NCI-H446 (cell line): ENCODE results near the gene TMEM81.

ENCODE experiments used
- DNase-seq, 2 experiments: peaks; one replicate each; lab custom pipeline; 2025; lab: John Stamatoyannopoulos, UW

The TMEM81 gene, protein sequence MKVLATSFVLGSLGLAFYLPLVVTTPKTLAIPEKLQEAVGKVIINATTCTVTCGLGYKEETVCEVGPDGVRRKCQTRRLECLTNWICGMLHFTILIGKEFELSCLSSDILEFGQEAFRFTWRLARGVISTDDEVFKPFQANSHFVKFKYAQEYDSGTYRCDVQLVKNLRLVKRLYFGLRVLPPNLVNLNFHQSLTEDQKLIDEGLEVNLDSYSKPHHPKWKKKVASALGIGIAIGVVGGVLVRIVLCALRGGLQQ

DNA sequence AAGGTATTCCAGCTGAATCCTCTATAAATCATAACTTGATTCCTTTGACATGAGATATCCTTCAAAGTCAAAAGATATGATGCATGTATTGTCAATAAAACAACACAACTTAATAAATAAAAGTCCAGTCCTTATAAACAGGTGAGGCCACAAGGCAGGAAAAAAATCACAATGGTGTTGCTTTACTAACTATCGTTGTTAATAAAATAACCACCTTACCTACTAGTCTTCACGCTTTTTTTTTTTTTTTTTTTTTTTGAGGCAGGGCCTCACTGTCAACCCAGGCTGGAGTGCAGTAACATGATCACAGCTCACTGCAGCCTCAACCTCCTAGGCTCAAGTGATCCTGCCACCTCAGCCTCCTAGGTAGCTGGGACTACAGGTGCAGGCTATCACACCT, at the start of gene TMEM81:
TMEM81 (minus strand) TSS at position 101 of the 400 bp plus-strand sequence. CDS start 140 bp downstream, outside the sequence.
- no peak for DNase-seq

DNA sequence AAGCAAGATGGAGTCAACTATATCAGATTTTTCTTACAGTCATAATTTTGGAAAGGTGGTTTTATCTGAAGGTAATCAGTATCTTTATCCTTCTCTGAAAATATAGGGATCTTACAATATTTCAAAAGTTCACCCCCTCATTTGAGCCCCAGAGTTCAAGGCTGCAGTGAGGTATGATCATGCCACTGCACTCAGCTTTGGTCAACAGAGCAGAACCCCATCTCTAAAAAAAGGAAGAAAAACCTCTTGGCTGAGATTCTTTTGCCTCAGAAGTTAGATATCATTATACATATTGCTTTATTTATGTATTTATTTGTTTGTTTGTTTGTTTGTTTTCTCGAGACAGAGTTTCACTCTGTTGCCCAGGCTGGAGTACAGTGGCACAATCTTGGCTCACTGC, 49.0 kb upstream of the TMEM81 start:
- DNase-seq = no peak

DNA sequence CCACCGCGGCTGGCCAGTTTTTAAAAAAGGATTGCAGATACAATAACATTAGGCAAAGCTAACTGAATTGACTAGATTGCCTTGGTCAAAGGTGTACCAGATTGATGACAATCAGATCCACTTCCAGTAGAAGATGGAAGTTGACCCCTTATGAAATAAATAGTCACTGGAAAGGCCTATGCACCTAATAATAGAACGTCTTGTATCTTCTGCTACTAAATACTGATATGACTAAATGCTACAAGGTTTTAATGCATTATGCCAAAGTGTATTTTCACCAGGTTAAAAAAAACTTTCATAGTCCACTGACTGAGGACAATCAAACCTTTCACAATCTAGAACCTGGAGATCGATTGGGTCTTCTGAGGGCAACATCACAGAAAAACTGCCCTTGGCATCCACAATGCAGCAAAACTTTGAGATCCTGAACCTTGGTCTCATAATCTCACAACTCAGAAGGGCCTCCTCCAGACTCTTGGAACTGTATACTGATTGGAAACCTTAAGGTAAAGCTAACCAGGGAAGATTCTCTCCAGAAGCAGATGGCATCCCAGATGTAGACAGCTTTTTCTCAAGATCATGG, 45.3 kb upstream of the TMEM81 start:
- no peak for DNase-seq

DNA sequence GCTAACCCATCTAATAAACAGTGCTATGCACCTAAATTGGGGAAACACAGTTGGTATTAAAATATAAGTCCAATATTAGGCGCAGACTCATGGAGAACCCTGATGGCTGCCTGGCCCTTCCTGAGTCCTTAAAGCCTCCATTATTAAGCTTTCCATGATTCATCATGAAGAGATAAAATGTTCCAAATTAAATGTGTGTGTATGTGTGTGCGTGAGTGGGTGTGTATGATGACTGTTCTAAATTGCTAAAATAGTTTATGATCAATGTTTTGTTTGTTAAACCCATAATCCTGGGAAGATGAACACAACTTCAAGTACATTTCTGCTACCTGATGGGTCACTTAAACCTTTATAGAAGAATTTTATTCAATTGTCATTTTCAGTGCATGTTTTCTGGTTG, 43.8 kb upstream of the TMEM81 start:
- DNase-seq = no peak

DNA sequence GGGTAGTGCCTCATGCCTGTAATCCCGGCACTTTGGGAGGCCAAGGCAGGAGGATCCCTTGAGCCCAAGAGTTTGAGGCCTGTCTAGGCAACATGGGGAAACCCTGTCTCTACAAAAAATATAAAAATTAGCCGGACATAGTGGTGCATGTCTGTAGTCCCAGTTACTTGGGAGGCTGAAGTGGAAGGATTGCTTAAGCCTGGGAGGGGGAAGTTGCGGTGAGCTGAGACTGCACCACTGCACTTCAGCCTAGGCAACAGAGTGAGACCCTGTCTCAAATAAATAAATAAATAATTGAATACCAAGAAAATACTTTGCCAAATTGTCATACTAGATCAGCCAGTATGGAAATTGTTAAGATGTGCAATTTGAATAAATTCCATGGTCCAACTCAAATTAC, 43.4 kb upstream of the TMEM81 start:
- DNase-seq = no peak

DNA sequence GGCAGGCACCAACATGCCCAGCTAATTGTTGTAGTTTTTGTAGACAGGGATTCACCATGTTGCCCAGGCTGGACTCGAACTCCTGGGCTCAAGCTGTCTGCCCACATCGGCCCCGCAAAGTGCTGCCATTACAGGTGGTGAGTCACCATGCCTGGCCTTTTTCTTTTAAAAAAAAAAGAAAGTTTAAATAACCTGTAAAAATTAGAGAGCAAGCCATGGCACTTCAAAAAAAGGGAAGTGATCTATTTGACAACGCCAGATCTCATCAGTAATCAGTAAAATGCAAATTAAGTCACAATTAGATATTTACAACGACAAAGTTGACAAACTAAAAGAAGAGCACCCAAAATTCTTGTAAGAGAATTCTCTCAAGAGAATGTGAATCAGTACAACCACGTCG, 40.5 kb upstream of the TMEM81 start:
- no peak for DNase-seq

DNA sequence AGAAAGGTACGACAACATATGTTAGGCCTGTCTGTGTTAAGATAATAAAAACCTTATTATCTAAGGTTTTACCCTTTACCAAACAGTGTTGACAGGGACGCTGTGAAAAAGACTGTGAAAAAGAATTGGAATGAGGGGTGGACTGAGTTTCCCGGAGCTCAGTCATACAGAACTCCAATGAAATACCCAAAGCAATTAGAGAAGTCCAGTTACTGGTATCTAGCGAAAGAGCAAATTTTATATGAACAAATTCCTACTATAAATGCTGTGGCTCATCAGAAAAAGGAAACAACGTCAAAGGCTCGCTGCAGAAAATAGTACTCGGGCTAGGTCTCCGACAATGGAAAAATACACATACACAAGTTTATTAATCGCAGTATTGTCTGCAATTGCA, 38.2 kb upstream of the TMEM81 start:
- no peak for DNase-seq

DNA sequence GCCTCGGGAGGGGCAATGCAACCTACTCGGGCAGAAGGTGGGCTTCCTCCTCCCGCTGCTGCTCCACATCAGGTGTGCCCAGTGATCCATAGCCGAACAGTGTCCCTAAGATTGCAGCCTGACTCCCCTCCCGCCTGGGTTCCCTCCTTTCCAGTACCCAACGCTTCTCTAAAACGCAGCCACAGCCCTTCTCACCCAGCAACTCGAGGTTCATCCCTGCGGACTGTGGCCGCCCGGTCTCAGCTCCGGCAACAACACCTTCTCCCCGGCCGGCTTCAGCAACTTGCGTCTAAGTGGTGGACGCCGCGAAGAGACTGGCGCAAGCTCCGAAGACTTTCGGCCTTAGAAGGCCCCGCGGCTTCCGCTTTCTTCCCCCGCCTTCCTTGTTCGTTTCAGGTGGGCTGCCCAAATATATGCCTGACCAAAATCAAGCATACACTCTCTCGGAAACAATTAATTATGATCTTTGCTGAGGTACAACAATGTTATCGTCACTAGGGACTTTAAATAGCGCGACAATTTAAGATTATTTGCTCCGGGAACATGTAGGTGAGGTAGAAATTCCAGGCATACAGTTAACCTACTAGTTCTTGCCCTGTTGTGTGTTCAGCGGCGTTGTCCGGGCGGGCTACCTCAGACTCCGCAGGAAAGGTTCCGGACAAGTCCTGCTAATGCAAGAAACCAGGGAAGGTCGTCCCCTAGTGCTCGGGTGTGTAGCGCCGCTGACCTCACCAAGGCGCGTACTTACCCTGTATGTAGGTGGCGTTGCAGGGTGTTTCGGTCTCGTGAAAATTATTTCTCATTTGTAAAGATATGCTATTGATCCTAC, 37.6 kb upstream of the TMEM81 start, which contains the start of gene RBBP5:
RBBP5 (minus strand) TSS at position 319 of the 829 bp plus-strand sequence; CDS start at position 214, 105 bp downstream.
- DNase-seq = peak; percentile 99 to 100

DNA sequence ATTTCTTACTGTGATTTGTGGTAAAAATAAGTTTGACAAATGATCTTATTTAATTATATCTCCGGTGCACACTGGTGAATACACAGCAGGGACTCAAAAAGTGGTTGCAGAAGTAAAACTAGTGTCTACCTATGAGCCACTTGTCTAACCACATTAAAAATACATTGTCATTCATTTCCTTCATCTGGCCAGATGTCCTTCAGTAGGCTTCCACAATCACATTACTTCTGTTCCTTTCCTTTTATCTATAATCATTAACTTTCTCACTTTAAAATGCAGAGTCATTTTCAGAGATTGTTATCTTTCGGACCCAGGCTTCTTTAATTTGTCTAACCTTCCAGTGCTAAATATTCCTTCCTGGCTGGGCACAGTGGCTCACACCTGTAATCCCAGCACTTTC, 34.5 kb upstream of the TMEM81 start:
- no peak for DNase-seq

DNA sequence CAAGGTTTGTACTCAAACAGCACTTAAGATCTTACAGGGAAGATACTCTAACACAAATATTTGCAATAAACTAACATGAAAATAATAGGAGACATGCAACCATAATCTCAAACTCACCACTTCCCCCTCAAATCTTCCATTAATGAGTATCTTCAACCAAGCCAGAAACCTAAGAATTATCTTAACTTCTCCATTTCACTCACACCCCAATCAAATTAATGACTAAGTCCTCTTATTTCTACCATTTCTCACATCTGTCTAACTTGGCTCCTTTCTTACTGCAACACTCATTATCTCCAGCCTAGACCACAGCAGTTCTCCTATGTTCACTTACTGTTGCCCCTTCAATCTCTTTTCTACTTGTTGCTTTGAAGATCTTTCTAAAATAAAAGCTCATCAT, 27.1 kb upstream of the TMEM81 start:
- DNase-seq = no peak

DNA sequence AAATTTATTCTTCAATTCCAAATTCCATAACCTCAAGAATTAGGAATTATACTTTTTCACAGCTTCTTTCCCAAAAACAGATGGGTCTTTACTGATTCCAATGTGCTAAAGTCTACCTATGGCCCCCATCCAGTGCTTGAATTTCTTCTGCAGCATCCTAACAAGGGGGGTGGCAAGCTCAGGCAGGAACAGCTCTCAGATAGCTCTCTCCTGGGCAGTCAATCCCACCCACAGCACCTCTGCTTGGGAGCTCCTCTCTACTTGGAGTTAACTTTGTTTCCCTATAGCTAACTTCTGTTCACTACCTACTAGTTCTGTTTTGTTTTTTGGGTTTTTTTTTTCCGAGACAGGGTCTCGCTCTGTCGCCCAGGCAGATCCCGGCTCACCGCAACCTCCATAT, 25.5 kb upstream of the TMEM81 start:
- no peak for DNase-seq

DNA sequence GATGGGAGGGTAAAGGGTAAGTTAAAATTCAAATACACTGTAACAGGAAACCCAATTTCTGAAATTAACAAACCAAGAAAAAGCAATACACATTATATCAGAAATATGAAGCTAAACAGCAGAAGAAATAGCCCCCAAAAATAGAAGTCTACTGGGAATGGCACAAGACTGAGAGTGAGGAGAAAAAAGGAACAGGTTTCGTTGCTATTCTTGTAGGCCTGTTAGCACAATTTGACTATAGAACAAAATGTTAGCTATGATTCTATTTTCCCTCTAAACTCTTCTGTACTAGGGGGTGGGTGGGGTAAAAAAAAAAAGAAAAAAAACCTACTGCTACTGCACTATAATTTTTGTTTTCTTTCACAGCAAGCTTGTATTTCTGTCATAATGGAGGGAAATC, 25.0 kb upstream of the TMEM81 start:
- DNase-seq = no peak

DNA sequence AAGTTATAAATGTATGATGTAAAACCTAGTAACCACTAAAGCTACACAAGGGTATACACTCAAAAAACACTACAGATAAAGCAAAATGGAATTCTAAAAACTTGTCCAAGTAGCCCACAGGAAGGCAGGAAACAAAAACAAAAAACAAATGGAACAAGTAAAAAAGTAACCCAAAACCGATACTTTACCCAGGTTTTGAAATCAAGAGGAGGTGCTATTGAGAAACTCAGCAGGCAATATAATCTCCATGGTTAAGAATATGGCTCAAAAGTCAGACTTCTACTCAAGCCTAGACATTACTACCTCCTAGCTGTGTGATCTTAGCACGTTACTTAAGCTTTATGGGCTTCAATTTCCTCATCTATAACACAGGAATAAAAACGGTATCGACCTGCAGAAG, 24.2 kb upstream of the TMEM81 start:
- DNase-seq = no peak

DNA sequence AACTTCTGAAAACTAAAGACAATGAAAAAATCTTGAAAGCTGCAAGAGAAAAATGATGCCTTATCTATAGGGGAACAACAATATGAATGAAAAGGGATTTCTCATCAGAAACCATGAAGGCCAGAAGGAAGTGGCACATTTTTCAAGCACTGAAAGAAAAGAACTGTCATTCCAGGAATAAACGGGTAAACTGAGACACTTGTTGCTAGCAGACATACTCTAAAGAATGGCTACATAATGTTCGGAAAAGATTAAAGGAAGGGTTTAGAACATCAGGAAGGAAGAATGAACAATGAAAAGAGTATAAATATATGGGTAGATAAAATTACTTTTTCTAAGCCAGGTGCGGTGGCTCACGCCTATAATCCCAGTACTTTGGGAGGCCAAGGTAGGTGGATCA, 23.1 kb upstream of the TMEM81 start:
- no peak for DNase-seq

DNA sequence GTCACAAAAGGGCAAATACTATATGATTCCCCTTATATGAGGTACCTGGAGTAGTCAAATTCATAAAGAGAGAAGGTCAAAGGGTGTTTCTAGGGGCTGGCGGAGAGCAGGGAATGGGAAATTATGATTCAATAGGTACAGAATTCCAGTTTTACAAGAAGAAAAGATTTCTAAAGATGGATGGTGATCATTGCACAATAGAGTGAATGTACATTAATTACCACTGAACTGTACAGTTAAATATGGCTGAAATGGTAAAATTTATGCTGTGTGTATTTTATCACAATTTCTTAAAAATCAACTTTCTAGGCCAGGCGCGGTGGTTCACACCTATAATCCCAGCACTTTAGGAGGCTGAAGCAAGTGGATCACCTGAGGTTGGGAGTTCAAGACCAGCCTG, 18.1 kb upstream of the TMEM81 start:
- DNase-seq = no peak

DNA sequence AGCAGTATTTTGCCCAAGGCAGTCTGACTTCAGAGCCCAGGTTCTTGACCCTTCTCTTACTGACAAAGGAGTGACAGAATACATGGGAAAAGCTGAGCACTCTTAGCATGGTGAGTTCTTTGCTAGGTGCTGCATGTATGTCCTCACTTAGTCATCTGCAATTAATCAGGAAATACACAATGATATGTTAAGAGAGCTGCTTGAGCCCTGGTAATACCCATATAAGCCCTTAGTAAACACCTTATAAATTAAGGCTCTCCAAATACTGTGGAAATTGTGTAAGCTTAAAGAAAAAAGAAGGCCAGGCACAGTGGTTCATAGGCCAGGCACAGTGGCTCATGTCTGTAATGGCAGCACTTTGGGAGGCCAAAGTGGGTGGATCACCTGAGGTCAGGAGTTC, 14.0 kb upstream of the TMEM81 start:
- no peak for DNase-seq

DNA sequence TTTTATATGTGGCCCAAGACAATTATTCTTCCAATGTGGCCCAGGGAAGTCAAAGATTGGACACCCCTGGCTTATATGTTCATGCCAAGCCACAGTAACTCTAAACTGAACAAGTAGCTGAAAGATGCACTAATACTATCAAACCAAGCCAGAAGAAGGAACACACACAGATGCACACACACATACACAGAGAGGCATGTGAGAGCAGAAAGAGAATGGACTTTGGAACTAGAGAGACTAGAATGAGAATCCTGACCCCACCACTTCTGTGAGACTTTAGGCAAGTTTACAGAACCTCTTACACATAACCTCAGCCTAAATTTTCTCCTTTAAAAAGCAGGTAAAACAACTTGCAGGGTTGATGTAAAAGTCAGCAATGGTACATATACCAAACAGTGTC, 11.2 kb upstream of the TMEM81 start:
- DNase-seq = no peak

DNA sequence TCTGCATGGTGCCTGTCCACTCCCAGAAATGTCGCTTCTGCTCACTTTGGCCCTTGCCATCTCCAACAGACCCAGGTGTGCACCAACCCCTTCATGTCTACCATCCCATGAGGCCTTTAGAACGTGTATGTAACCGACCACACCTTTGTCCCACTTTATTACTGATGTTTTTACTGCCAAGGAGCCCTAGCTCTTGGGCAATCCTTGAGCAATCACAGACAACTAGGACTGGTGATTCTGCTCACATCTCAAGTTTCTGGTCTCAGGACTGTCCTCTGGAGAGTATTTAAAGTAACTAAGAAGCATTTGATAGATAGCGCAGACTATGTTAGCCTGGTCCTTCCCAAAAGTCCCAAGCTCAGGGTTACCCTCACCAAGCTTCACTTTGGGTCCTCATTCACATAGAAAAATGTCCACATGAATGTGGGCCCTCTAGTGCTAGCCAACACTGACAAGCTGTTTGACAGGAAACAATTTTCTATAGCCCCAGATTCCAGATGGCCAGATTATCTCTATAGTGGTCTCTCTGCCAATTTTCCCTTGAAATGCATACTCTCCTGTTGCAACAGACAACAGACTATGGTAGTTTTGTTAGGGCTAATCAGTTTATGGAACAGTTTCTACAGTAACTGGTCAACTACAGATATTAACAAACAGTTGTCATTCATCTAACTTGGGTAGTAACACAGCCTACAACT, 6.9 kb upstream of the TMEM81 start:
- DNase-seq = peak in 1 of 2 experiments; percentile 42

DNA sequence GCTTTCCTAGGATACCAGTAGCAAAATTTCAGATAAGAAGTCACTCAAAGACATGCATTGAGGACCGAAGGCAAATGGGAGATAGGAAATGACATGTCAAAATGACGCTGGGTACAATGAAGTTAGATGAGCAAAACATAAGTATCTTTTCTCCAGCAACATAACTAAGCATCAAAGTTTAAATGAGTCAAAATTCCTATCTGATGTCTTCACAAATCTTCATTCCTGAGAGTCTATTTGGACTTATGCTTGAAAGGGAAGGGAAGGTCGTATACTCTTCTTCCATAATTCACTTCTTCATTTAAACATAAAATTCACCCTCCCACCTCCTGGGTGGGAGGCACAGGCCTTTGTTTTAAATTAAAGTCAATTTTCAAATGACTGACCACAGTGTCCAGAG, 4.1 kb upstream of the TMEM81 start:
- DNase-seq = no peak

DNA sequence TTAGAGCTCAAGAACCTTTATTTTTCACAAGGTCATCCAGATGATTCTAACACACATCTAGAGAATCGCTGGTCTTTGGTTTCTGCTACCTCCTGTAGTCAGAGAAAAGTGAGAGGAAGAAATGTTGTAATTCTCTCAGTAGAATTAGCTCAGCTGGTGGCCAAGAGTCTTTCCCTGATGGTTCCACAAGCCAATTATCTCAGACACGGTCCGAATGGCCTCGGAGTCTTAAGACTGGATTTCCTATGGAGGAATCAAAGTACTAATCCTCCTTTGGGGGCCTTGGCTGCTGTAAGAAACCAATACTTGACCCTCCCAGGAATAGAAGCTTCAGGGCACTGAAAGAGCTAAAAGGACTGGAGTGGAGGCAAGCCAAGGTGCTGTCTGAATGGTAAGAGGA, 1.8 kb downstream of the TMEM81 start:
- no peak for DNase-seq

DNA sequence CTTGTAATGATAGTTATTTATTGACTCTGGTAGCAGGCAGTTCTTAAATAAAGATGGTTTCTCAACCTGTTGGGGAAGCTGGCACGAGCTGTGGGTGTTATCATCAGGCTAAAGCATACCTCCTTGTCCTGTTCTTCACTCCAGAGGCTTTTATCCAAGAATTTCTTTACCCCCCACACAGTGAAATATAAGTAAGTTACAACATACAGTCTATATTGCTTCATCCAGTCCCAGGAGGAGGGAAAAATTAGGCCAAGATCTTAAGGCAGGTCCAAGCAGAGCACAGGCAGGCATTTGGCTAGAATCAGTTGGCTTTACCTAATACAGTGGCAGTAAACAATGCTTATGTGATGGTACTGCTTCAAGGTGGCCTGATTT, 6.3 kb downstream of the TMEM81 start:
- no peak for DNase-seq

DNA sequence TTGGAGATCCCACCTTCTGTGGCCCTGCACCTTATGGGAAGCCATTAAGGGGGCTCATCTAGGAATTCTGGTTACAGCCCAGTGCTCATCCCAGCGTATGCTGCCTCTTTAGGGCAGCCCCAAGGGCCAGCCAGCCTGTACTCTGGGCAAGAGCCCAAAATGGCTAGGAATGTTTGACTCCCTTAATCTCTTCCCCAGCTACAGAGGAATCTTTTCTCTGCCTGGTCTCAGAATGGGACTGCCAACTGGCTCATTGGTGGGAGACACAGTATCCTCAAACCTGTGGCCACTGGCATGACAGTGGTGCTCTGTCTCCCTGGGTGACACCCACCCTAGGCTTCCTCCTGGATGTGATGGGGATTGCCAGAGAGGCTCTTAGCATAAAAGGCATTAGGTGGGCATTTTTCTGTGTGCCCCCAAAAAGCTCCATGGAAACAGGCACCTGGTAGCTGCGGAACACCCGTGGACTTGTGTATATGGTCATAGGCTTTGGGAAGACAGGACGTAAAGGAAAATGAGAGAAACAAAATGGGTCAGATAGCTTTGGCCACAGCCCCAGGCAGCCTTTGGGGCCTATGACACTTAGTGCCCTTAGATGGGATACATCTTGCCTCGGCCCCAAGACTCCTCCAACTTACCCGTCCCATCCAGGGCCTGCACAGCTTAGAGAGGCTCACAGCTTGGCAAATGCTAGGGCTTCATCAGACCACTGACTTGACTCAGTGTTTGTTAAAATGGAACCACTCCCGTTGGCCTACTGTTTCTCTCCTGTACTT, 6.9 kb downstream of the TMEM81 start:
- DNase-seq = no peak
